Testis (tissue), 3 donors: ENCODE results near the gene COL9A1. TPM values are rescaled to one million over a fixed set of nuclear protein-coding genes. Genes with fewer than 3 reads are reported as not detected.

Experiments used
- DNase-seq: peaks from one replicate; pipeline ENCODE4 v3.0.0-alpha.2; 2019
- H3K27ac ChIP-seq, 2 donors: fragments of 200-600 bp; sonication (generic); one replicate each; pipeline ENCODE4 v1.5.1; 2019
- H3K27me3 ChIP-seq: fragments of 200-600 bp; sonication (generic); one replicate; pipeline ENCODE4 v1.5.1; 2019
- H3K36me3 ChIP-seq: fragments of 200-600 bp; sonication (generic); one replicate; pipeline ENCODE4 v1.5.1; 2017; ENCODE audit warnings: low read depth; ENCODE audit errors: missing control alignments
- H3K4me1 ChIP-seq: fragments of 200-600 bp; sonication (generic); one replicate; pipeline ENCODE4 v1.5.1; 2019
- H3K4me3 ChIP-seq, 2 donors: fragments of 200-600 bp; sonication (generic); one replicate each; pipeline ENCODE4 v1.5.1; 2017 to 2019
- H3K9me3 ChIP-seq: fragments of 200-600 bp; sonication (generic); one replicate; pipeline ENCODE4 v1.5.1; 2017
- POLR2A ChIP-seq: fragments of 450-650 bp; IDR thresholded peaks from one replicate; pipeline ENCODE4 v1.6.1; 2017; ENCODE audit warnings: antibody characterized with exemption, mild to moderate bottlenecking, moderate library complexity
- WGBS, 2 donors: methylation state at CpG; one replicate each; pipeline ENCODE4 v1.1.5; 2018; 5-methylcytosine and 5-hydroxymethylcytosine counted together
- intact Hi-C: fragments of 100-400 bp; cut with DNase I; formaldehyde crosslinking; loops from one replicate; pipeline ENCODE4 v1.15.1; 2023; ENCODE audit warnings: low total_unique reads
- polyA plus RNA-seq: library from polyadenylated mRNA; stranded (reverse); fragments of 350-450 nt; fragmentation: Illumina TruSeq; extraction: RNeasy Lipid Tissue Mini Kit (QIAGEN cat#74804); gene quantifications from one replicate; pipeline ENCODE4 v1.2.3, GENCODE V29; 2014; ENCODE audit warnings: low read depth, low replicate concordance; ENCODE audit not compliant: insufficient read depth
- total RNA-seq, 2 donors: library from RNA; depleted of rRNA; stranded (reverse); fragments of >200 nt; gene quantifications; one replicate each; pipeline ENCODE4 v1.2.3, GENCODE V29; 2016
- TF ChIP-seq, protein P1 (sequence below), 3 experiments: fragments of 450-650 bp in 2 of 3; fragments of 200-600 bp in 1 of 3; sonication (generic) in 1 of 3; IDR thresholded peaks; one replicate each; pipeline ENCODE4 v1.5.1; 2016 to 2019; ENCODE audit warnings: antibody characterized with exemption in 3 of 3, mild to moderate bottlenecking in 2 of 3, moderate library complexity in 1 of 3

COL9A1 gene
- total and polyA plus RNA-seq, 3 donors from 2014 or later, result 1.5 to 8.1 (median 1.8) TPM

- H3K9me3 ChIP-seq, result no peaks in the 10 kb centered on the region
- 60 to 69% methylated on average over 2 of the region's 2 CpGs for WGBS, 2 donors
- no peak overlapping the region for H3K27ac ChIP-seq
- intact Hi-C loops, result no loop called here
- H3K27me3 ChIP-seq, result no peaks in the 10 kb centered on the region
- no peak overlapping the region for H3K4me3 ChIP-seq
- H3K36me3 ChIP-seq, result no peaks in the 10 kb centered on the region
- H3K4me1 ChIP-seq, result no peaks in the 10 kb centered on the region
- DNase-seq, result no peak
- TF ChIP-seq, protein P1, sequence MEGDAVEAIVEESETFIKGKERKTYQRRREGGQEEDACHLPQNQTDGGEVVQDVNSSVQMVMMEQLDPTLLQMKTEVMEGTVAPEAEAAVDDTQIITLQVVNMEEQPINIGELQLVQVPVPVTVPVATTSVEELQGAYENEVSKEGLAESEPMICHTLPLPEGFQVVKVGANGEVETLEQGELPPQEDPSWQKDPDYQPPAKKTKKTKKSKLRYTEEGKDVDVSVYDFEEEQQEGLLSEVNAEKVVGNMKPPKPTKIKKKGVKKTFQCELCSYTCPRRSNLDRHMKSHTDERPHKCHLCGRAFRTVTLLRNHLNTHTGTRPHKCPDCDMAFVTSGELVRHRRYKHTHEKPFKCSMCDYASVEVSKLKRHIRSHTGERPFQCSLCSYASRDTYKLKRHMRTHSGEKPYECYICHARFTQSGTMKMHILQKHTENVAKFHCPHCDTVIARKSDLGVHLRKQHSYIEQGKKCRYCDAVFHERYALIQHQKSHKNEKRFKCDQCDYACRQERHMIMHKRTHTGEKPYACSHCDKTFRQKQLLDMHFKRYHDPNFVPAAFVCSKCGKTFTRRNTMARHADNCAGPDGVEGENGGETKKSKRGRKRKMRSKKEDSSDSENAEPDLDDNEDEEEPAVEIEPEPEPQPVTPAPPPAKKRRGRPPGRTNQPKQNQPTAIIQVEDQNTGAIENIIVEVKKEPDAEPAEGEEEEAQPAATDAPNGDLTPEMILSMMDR (IDR thresholded peaks at IDR 0.05), result peak in 1 of 3 experiments; percentile 9
- no peak for TF ChIP-seq POLR2A
These were observed 92.4 kb downstream of the COL9A1 start for GRCh38 chr6:70210462-70210861.

DNA sequence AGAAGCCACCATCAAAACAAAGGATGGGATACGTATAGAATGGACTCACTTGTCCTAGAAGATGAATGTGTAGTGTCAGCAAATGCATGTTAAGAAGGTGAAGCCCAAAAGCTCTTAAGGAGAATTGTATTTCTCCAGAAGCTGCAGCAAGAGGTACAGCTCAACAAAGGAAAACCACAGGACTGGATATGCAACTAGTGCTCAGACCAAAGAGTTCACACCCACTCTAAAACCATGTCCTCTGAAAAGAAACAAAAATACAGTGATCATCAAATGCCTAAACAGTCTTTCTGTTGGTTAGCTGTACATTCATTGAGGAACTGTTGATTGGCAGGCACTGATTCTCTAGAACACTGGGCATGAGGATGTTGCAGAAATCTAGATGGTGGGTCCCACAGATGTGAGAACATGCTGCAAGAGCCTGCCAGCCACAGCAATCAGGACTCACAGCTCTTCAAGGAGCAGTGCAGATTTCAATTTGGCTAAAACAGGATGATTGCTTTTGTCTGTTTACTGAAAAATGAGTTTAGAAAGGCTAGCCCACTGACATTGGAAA, 94.6 kb downstream of the COL9A1 start:
- H3K36me3 ChIP-seq, result no peaks in the 10 kb centered on the region
- WGBS, 2 donors, result 89 to 93% methylated on average over 1 of the region's 1 CpG
- no peaks in the 10 kb centered on the region for H3K27me3 ChIP-seq
- intact Hi-C loops, result no loop called here
- no peak overlapping the region for H3K27ac ChIP-seq
- TF ChIP-seq POLR2A, result no peak
- TF ChIP-seq, protein P1 (IDR thresholded peaks at IDR 0.05), result no peak
- no peak overlapping the region for H3K4me3 ChIP-seq
- H3K4me1 ChIP-seq, result no peaks in the 10 kb centered on the region
- DNase-seq, result no peak
- no peaks in the 10 kb centered on the region for H3K9me3 ChIP-seq

GRCh38 chr6:70198785-70199184, 104.1 kb downstream of the COL9A1 start:
- no peaks in the 10 kb centered on the region for H3K27me3 ChIP-seq
- TF ChIP-seq, protein P1 (IDR thresholded peaks at IDR 0.05), result no peak
- TF ChIP-seq POLR2A, result no peak
- intact Hi-C loops, result no loop called here
- no peaks in the 10 kb centered on the region for H3K36me3 ChIP-seq
- no peak for DNase-seq
- WGBS, 2 donors, result 74 to 78% methylated on average over 2 of the region's 2 CpGs
- no peaks in the 10 kb centered on the region for H3K4me1 ChIP-seq
- H3K4me3 ChIP-seq, result no peak overlapping the region
- no peak overlapping the region for H3K27ac ChIP-seq
- H3K9me3 ChIP-seq, result no peaks in the 10 kb centered on the region

- intact Hi-C loops, result no loop called here
- Histone ChIP-seq H3K9me3 (no peaks in the 10 kb centered on the region), H3K36me3 (no peaks in the 10 kb centered on the region), H3K27me3 (peaks cover under 1% of the 10 kb centered on the region), H3K27ac (no peak overlapping the region), H3K4me3 (no peak overlapping the region), H3K4me1 (no peaks in the 10 kb centered on the region)
- no peak for DNase-seq
- TF ChIP-seq POLR2A, result no peak
- TF ChIP-seq, protein P1 (IDR thresholded peaks at IDR 0.05), result no peak
- WGBS, 2 donors, result 72 to 73% methylated on average over 2 of the region's 2 CpGs
These were observed 106.4 kb downstream of the COL9A1 start for GRCh38 chr6:70196531-70196930.

DNA sequence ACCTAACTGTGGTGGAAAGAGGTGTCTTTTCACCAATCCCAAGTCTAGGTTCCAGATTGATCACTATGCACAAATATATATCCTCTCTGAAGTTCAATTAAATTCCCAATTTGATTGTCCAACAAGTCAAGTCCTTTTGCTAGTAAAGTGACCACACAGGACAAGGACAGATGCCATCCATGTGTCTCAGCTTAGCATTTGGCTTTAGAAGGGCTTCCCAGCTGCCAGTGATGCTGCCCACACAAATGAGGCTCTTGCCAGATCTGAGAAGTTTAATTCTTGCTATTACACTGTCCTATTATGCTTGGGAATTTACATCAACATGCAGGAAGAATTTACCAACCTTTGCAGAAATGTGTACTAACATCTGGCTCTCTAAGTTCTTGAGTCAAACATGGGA, 108.5 kb downstream of the COL9A1 start:
- Histone ChIP-seq H3K4me3 (no peak overlapping the region), H3K36me3 (no peaks in the 10 kb centered on the region), H3K9me3 (no peaks in the 10 kb centered on the region), H3K4me1 (no peaks in the 10 kb centered on the region), H3K27me3 (peaks cover 4% of the 10 kb centered on the region), H3K27ac (no peak overlapping the region)
- TF ChIP-seq POLR2A, result no peak
- TF ChIP-seq, protein P1 (IDR thresholded peaks at IDR 0.05), result no peak
- no peak for DNase-seq
- intact Hi-C loops, result no loop called here
